RWPE1 (cell line): Measurements from ENCODE around the gene TNFRSF21.

ENCODE experiments used
- CTCF ChIA-PET: fragments of 350-600 bp; sonication (Branson Sonifier 250); formaldehyde crosslinking; extraction: SDS; loops from one replicate; lab custom pipeline; 2021; lab: Yijun Ruan, JAX
- POLR2A ChIA-PET: fragments of 400-600 bp; formaldehyde crosslinking; extraction: SDS; loops from one replicate; lab custom pipeline; 2020; ENCODE audit warnings: antibody characterized with exemption; ENCODE audit not compliant: low non-redundant PET; lab: Yijun Ruan, JAX
- DNase-seq: peaks from one replicate; pipeline ENCODE4 v3.0.0; 2012; ENCODE audit warnings: low spot score
- H3K27ac ChIP-seq: fragments of 450-650 bp; 2 replicates; pipeline ENCODE4 v1.5.1; 2017
- TF ChIP-seq, protein P1 (sequence below): fragments of 450-650 bp; conservative IDR thresholded peaks from 2 replicates; pipeline ENCODE4 v1.5.1; 2017; ENCODE audit warnings: low read depth, mild to moderate bottlenecking

TNFRSF21 gene, protein sequence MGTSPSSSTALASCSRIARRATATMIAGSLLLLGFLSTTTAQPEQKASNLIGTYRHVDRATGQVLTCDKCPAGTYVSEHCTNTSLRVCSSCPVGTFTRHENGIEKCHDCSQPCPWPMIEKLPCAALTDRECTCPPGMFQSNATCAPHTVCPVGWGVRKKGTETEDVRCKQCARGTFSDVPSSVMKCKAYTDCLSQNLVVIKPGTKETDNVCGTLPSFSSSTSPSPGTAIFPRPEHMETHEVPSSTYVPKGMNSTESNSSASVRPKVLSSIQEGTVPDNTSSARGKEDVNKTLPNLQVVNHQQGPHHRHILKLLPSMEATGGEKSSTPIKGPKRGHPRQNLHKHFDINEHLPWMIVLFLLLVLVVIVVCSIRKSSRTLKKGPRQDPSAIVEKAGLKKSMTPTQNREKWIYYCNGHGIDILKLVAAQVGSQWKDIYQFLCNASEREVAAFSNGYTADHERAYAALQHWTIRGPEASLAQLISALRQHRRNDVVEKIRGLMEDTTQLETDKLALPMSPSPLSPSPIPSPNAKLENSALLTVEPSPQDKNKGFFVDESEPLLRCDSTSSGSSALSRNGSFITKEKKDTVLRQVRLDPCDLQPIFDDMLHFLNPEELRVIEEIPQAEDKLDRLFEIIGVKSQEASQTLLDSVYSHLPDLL

DNA sequence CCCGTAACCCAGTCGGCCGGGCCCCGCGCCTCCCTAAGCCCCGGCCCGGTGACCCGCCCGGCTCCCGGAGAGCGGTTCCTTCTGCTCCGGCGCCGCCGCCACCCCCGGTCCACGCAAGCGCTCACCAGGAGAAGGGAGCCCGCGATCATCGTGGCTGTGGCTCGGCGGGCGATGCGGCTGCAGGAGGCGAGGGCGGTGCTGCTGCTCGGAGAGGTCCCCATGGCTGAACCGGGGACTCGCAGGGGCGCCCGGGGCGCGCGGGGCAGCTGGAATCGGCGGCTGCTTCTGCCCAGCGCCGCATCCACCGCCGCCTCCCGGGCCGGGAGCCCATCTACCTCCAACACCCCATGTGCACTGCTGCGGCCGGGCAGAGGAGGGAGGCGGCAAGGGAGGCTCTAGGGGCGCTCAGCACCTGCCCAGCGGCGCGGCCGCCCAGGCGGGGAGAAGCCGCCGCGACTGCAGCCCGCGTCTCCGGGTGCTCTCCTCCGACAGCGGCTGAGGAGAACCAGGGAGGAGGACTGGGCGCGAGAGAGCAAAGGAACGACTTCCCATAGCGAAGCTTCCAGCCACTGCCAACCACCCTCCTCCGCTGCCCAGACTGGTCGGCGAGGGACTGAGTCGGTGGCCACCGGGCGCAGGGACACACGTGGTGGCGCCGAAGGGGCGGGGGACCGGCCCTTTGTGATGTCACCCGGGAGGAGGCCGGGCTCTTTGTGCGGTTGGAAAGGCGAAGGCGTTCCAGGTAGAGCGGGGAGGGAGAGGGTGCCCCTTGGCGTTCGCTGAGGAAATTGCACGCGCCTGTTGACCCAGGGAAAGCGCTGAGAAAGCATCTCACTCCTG is at the start of gene TNFRSF21:
Gene TNFRSF21 (minus strand): TSS at position 615 of the 840 bp plus-strand sequence. CDS start 394 bp downstream, at position 221.
- ChIA-PET POLR2A (no interaction called here), CTCF (interaction anchor here (0.5 to 5.5 kb wide), 15 partner anchors 9 to 461 kb away, joined by 3 to 46 read pairs (median 4); no protein-coding TSS in a partner anchor)
- H3K27ac ChIP-seq: peak within 1 kb of the TSS; percentile 84
- peak; percentile 95 for DNase-seq
- TF ChIP-seq, protein P1, sequence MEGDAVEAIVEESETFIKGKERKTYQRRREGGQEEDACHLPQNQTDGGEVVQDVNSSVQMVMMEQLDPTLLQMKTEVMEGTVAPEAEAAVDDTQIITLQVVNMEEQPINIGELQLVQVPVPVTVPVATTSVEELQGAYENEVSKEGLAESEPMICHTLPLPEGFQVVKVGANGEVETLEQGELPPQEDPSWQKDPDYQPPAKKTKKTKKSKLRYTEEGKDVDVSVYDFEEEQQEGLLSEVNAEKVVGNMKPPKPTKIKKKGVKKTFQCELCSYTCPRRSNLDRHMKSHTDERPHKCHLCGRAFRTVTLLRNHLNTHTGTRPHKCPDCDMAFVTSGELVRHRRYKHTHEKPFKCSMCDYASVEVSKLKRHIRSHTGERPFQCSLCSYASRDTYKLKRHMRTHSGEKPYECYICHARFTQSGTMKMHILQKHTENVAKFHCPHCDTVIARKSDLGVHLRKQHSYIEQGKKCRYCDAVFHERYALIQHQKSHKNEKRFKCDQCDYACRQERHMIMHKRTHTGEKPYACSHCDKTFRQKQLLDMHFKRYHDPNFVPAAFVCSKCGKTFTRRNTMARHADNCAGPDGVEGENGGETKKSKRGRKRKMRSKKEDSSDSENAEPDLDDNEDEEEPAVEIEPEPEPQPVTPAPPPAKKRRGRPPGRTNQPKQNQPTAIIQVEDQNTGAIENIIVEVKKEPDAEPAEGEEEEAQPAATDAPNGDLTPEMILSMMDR: peak; percentile 97

DNA sequence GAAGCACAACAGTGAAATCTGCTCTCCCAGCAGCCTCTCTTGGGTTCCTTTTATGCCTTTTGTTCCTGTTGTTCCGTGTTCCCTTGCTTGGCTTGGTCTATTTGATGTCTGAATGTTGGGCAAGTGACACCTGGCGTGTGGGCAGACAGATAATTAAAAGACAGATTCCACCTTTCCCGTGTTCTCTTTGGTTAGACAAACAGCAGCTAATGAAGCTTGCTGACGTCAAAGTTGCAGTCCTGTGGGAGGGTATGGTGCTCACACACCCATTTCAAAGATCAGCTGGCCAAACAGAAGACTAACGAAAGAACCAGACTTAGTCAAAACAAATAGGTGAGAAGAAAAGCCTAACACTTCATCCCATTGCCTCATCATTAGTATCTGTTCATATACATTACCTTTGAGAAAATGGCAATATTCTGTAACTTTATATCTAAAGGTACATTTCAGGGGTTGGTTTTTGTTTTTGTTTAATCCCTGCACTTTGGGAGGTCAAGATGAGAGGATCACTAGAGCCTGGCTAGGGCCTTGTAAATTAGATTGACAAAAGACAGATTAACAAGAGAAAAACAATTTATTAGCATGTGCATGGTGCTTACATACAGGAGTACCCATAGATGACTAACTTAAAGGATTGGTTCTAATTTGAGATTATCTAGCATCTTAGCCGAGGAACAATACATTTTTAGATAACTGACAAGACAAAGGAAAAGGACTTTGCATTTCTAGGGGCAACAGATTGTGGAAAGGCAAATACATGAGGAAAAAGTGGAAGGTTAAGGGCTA is 48.9 kb upstream of the TNFRSF21 start:
- TF ChIP-seq, protein P1: no peak
- ChIA-PET CTCF (interaction anchor here (1.0 kb wide), 1 partner anchor 30 kb away, joined by 3 read pairs; no protein-coding TSS in a partner anchor), POLR2A (no interaction called here)
- no peak for DNase-seq
- no peak overlapping the region for H3K27ac ChIP-seq

DNA sequence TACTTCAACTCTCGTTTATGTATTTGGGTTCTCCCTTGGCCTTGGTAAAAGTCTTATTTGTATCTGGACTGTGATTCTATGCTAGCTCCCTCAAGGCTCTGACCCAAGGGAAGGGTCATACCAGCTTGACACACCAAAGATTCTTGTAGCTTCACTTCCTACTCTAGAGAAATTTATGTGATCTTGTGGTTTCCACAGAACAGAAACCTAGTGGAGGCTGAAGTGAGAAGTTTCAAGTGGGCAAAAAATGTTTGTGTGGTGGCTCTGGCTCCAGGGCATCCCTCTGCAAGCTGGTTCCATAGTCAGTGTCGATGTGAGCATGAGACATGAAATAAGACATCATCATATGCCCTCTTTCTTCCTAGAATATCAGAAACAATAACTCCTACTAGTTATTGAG is 48.1 kb upstream of the TNFRSF21 start:
- ChIA-PET CTCF (no interaction called here), POLR2A (no interaction called here)
- TF ChIP-seq, protein P1: no peak
- DNase-seq: no peak
- H3K27ac ChIP-seq: no peak overlapping the region

DNA sequence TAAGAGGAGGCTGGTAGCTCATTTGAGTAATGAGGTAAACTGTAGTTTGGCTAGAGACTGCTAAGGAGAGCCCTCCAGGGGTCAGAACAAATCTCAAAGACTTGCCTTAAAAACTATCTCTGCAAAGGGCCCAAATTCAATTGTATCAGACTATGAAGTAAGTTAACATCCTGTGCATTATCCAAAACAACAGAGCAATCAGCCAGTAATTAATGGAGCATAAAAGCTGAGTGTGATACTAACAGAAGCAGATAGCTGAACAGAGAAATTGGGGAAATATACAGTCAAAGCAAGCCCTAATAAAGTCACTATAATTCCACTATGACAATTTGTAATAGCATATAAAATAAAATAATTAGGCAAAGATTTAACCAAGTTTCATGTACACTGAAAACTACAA is 45.8 kb upstream of the TNFRSF21 start:
- TF ChIP-seq, protein P1: no peak
- ChIA-PET POLR2A (no interaction called here), CTCF (no interaction called here)
- H3K27ac ChIP-seq: no peak overlapping the region
- no peak for DNase-seq

DNA sequence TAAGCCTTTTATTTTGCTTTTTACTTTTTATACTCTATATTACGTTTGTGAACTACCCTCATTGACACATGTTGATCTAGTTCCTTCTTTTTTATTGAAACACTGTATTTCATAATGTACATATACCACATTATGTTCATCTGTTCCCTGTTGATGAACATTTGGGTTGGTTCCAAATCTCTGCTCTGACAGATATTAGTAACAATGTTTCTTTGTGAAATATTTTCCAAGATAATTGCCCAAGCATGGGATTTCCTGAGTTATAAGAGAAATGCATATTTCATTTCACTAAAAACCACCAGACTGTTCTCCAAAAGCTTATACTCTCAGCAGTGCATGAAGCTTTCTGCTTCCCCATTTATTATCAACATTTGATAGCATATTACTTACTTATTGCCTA is 44.2 kb upstream of the TNFRSF21 start:
- H3K27ac ChIP-seq: no peak overlapping the region
- no peak for DNase-seq
- TF ChIP-seq, protein P1: no peak
- CTCF ChIA-PET: no interaction called here
- POLR2A ChIA-PET: no interaction called here
